Measurements from ENCODE around the gene E2F6.
"Not testable (repeated sequence)": the region's sequence is repeated elsewhere in the genome, so short reads cannot be mapped to it uniquely, and the experiment has no call there.

E2F6 gene

DNA sequence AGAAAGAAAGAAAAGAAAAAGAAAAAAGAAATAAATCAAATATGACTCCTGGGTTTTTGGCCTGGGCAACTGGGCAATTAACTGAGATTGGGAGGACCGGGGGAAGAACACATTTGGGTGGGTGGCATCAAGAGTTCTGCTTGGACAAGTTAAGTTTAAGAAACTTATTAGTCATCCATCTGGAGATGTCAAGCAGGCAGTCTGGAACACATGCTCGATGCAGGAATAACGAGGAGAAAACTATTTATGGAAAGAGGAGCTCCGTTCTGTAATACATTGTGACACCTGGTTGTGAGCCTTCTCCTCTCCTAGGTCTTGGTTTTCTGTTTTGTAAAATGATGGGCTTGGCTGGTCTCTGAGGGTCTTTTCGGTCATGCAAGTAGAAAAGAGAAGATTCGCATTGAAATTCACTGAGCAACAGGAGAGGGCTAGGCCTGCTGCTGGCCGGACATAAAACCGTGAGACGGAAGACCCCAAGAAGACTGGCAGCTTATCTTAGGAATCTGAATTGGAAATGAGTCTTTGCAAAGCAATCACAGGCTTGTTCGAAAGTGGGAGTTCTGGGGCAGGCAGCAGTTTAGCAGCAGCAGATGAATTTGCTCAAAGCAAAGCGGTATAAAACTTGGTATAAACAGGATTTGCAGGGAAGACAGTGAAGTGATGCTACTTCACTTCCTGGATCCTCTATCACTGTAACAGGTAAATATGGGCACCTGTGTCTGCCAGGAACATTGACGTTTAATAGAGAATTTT lies 51.4 kb downstream of the E2F6 start:
- DNase-seq (ENCODE audit: low read depth, low spot score), result no peak

- DNase-seq (ENCODE audit: low read depth, low spot score), result no peak
Measured at GRCh38 chr2:11412449-11412810, 53.5 kb downstream of the E2F6 start.

- DNase-seq (ENCODE audit: low read depth, low spot score), result no peak
Measured at GRCh38 chr2:11411768-11412448, 54.1 kb downstream of the E2F6 start.

- DNase-seq (ENCODE audit: low read depth, low spot score), result no peak
Measured at GRCh38 chr2:11411244-11411643, 54.7 kb downstream of the E2F6 start.

- DNase-seq (ENCODE audit: low read depth, low spot score), result no peak
Measured at GRCh38 chr2:11410101-11410500, 55.9 kb downstream of the E2F6 start.

DNA sequence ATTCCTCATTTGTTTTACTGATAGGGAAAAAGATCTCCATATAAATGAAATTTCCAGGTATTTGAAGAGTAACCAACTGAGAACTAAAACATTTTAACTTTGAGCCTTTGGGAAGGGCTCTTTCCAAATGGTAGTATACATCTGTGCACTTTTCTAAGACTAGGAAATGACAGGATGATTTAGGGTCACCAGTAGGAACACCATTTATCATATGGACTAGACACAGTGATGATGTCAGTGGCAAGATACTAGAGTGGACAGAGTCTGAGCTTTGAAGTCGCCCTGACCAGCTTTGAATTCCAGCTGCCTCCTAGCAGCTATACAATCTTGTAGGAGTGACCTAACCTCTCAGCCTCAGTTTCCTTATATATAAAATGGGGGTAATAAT lies 56.4 kb downstream of the E2F6 start:
- DNase-seq (ENCODE audit: low read depth, low spot score), result no peak

DNA sequence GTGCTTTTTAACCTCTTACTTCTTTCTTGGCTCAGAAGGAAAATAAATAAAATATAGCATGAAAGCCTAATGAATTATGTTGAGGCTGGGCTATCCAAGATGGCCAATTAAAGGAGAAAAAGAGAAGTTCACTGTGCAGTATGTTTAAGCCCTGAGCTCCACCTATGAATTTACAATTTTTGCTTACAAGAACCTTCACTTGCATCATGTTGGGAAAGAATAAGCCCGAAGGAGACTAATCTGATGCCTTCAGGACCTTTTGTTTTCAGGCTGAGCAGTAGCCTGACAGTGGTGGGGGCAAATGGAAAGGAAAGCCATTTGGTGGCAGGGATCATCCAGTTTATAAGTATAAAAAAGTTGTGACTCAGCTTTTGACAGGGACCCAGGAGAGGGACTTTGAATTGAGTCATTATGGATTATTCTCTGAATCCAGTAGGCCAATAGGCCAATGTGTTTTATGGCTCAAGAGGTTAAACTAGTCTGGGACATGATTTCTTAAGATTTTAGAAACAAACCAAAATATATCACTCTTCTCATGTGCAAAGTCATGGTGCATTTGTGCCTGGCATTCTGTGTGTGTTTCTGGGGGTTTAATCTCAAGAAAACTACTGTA lies 56.9 kb downstream of the E2F6 start:
- no peak for DNase-seq (ENCODE audit: low read depth, low spot score)

GRCh38 chr2:11407413-11407812 lies 58.5 kb downstream of the E2F6 start:
- DNase-seq (ENCODE audit: low read depth, low spot score), result no peak

DNA sequence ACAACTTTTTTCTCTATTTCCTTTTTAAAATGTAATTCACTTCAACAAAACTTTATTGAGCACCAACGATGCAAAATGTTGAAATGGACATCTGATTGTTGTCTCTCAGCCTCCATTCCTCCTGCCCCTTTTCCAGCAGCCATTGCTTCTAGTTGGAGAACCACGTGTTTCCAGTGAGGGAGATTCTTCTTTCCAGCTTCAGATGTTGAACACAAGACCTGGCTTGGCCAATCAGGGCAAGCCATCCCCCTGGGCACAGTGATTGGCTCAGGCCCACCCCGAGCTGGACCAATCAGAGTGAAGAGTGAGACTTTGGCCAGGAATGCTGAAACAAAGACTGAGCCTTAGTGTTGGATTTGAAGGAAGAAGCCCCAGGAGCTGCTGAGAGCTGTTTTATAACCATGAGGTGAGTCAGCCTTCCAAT lies 59.0 kb downstream of the E2F6 start:
- no peak for DNase-seq (ENCODE audit: low read depth, low spot score)

DNA sequence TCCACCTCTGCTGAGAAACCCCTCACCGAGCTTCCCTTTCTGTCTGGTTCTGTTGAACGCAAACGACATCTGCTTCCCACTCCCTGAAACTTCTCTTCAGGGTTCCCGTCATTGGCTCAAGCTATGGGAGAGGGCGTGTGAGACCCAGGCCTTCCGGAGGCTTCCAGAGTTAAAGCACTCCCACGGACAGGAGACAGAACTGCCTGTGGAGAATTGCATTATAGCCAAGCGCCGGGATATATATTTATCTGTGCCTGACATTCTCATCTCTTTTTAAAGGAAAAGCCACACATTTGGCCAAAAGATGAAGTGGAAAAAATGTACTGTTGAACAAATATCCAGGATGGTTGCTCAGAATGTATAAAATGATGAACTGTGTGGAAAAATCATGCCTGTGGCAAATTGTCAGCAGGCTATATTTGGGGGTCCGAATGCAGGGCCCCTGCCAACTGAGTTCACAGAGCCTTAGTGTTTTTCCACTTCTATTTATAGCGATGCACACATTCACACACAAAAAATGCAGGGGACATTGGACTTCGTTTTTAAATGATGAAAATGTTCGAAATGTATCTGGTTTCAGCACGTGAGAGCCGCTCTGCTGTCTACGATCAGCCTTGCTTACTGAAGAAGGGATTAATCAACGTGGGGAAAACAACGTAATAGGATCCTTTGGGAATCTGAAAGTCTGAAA lies 59.5 kb downstream of the E2F6 start:
- DNase-seq (ENCODE audit: low read depth, low spot score), result no peak

- DNase-seq (ENCODE audit: low read depth, low spot score), result no peak
Measured at GRCh38 chr2:11405599-11406266, 60.2 kb downstream of the E2F6 start.

- DNase-seq (ENCODE audit: low read depth, low spot score), result not testable (repeated sequence)
Measured at GRCh38 chr2:11405074-11405406, 60.9 kb downstream of the E2F6 start.

GRCh38 chr2:11404376-11405073 lies 61.4 kb downstream of the E2F6 start:
- no peak for DNase-seq (ENCODE audit: low read depth, low spot score)

- DNase-seq (ENCODE audit: low read depth, low spot score), result no peak
Measured at GRCh38 chr2:11402436-11402835, 63.5 kb downstream of the E2F6 start.

DNA sequence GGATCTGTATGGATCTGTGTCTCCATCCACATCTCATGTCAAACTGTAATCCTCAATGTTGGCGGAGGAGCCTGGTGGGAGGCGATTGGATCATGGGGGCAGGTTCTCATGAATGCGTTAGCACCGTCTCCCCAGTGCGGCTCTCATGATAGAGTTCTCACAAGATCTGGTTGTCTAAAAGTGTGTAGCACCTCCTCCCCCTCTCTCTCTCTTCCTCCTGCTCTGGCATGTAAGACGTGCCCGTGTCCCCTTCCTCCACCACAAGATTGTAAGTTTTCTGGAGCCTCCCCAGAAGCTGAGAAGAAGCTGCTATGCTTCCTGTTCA lies 66.6 kb downstream of the E2F6 start:
- DNase-seq (ENCODE audit: low read depth, low spot score), result no peak

DNA sequence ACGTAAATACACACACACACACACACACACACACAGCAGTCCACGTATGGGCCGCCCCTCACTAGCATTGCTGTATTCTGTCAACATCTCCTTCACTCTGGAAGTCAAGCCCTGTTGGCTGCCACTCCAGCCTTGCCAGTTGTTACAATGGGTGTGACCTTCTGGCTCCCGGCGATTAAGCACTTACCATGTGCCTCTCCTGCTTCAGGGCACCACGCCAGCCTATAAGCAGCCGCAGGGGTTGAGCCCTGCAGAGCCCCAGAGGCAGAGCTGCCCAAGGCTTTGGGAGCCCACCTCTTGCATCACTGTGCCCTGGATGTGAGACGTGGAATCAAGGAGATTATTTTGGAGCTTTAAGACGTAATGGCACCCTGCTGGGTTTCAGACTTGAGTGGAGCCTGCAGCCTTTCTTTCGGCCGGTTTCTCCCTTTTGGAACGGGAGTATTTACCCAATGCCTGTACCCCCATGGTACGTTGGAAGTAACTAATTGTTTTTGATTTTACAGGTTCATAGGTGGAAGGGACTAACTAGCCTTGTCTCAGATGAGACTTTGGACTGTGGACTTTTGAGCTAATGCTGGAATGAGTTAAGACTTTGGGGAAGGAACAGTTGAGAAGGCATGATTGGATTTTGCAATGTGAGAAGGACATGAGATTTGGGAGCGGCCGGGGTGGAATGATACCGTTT lies 67.1 kb downstream of the E2F6 start:
- DNase-seq (ENCODE audit: low read depth, low spot score), result no peak

GRCh38 chr2:11397513-11397912 lies 68.4 kb downstream of the E2F6 start:
- DNase-seq (ENCODE audit: low read depth, low spot score), result no peak

GRCh38 chr2:11396467-11397445 lies 69.2 kb downstream of the E2F6 start:
- no peak for DNase-seq (ENCODE audit: low read depth, low spot score)

GRCh38 chr2:11396021-11396420 lies 69.9 kb downstream of the E2F6 start:
- DNase-seq (ENCODE audit: low read depth, low spot score), result no peak

DNA sequence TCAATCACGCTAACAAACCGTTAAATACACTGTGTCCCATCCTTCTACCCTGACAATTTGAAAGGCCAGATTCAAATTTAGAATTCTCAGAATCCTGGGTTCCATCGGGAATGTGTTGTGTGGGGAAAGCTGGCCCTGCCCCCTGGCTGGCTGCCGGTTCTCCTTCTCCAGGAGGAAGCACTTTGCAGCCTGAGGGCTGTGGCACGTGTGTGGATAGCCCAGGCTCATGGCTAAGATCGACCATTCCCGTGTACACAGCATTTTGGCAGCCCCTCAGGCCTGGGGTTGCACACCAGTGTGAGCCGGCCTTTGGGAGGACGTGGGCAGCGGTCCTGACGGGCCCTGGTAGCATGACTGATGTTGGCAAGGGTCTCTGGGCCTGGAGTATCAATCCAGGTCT lies 70.6 kb downstream of the E2F6 start:
- DNase-seq (ENCODE audit: low read depth, low spot score), result no peak

All from smooth muscle cell of the brain vasculature (primary cell).